H9 (cell line): ENCODE results near the gene CAMK1G. TPM values are rescaled to one million over a fixed set of nuclear protein-coding genes. Genes with fewer than 3 reads are reported as not detected.

Experiments used
- DNase-seq: peaks from one replicate; pipeline ENCODE4 v3.0.0-alpha.2; 2017
- H2AFZ ChIP-seq: one replicate; pipeline ENCODE4 v1.6.1; 2013; ENCODE audit warnings: mild to moderate bottlenecking, low read length, control low read depth, moderate library complexity
- H2AK5ac ChIP-seq: 2 replicates; pipeline ENCODE4 v1.6.1; 2013; ENCODE audit warnings: low read length, control low read depth, mixed read lengths; ENCODE audit not compliant: insufficient read length
- H2BK120ac ChIP-seq: one replicate; pipeline ENCODE4 v1.6.1; 2013; ENCODE audit warnings: low read depth, mild to moderate bottlenecking, low read length, control low read depth, inconsistent platforms; ENCODE audit not compliant: poor library complexity, severe bottlenecking
- H2BK12ac ChIP-seq: 2 replicates; pipeline ENCODE4 v1.6.1; 2013; ENCODE audit warnings: low read length, control low read depth, mixed read lengths, low read depth; ENCODE audit not compliant: insufficient read length
- H2BK15ac ChIP-seq: 2 replicates; pipeline ENCODE4 v1.6.1; 2013; ENCODE audit warnings: low read depth, low read length, control low read depth
- H2BK20ac ChIP-seq: one replicate; pipeline ENCODE4 v1.6.1; 2013; ENCODE audit warnings: low read depth, mild to moderate bottlenecking, low read length, control low read depth, inconsistent platforms; ENCODE audit not compliant: poor library complexity, severe bottlenecking
- H2BK5ac ChIP-seq: 2 replicates; pipeline ENCODE4 v1.6.1; 2013; ENCODE audit warnings: low read length, control low read depth, mixed read lengths; ENCODE audit not compliant: insufficient read length
- H3K14ac ChIP-seq: 2 replicates; pipeline ENCODE4 v1.6.1; 2013; ENCODE audit warnings: low read length, control low read depth; ENCODE audit not compliant: insufficient read depth
- H3K18ac ChIP-seq: 2 replicates; pipeline ENCODE4 v1.6.1; 2013; ENCODE audit warnings: low read depth, mild to moderate bottlenecking, mixed read lengths, low read length, control low read depth; ENCODE audit not compliant: insufficient read length
- H3K23ac ChIP-seq: 2 replicates; pipeline ENCODE4 v1.6.1; 2013; ENCODE audit warnings: low read length, control low read depth, mixed read lengths, low read depth; ENCODE audit not compliant: insufficient read length
- H3K23me2 ChIP-seq: 2 replicates; pipeline ENCODE4 v1.6.1; 2013; ENCODE audit warnings: low read depth, mild to moderate bottlenecking, mixed read lengths, low read length, control low read depth; ENCODE audit not compliant: insufficient read length, poor library complexity, severe bottlenecking
- H3K27ac ChIP-seq: 2 replicates; pipeline ENCODE4 v1.5.1; 2013; ENCODE audit warnings: low read length, control low read depth, mixed read lengths, low read depth; ENCODE audit not compliant: insufficient read length
- H3K27me3 ChIP-seq: 2 replicates; pipeline ENCODE4 v1.6.1; 2013; ENCODE audit warnings: low read length, control low read depth, inconsistent platforms; ENCODE audit not compliant: insufficient read depth
- H3K4ac ChIP-seq: 2 replicates; pipeline ENCODE4 v1.6.1; 2013; ENCODE audit warnings: low read depth, mild to moderate bottlenecking, control low read depth, inconsistent platforms, low read length, moderate library complexity
- H3K4me1 ChIP-seq: 2 replicates; pipeline ENCODE4 v1.6.1; 2013; ENCODE audit warnings: low read length, control low read depth, inconsistent platforms; ENCODE audit not compliant: insufficient read depth
- H3K4me2 ChIP-seq: 2 replicates; pipeline ENCODE4 v1.6.1; 2013; ENCODE audit warnings: low read length, control low read depth, mixed read lengths; ENCODE audit not compliant: insufficient read length, insufficient read depth
- H3K56ac ChIP-seq: 2 replicates; pipeline ENCODE4 v1.6.1; 2013; ENCODE audit warnings: low read depth, mild to moderate bottlenecking, mixed read lengths, low read length, control low read depth; ENCODE audit not compliant: insufficient read length
- H3K79me1 ChIP-seq: 2 replicates; pipeline ENCODE4 v1.6.1; 2013; ENCODE audit warnings: low read depth, mild to moderate bottlenecking, moderate library complexity, low read length, control low read depth, inconsistent platforms; ENCODE audit not compliant: insufficient read depth, poor library complexity, severe bottlenecking
- H3K79me2 ChIP-seq: 2 replicates; pipeline ENCODE4 v1.6.1; 2013; ENCODE audit warnings: low read length, control low read depth, inconsistent platforms; ENCODE audit not compliant: insufficient read depth
- H3K9ac ChIP-seq: 2 replicates; pipeline ENCODE4 v1.6.1; 2013; ENCODE audit warnings: low read length, control low read depth, mixed read lengths; ENCODE audit not compliant: insufficient read length; ENCODE audit errors: extremely low read depth
- H3K9me3 ChIP-seq: one replicate; pipeline ENCODE4 v1.6.1; 2013; ENCODE audit warnings: low read depth, low read length, inconsistent platforms; ENCODE audit not compliant: control insufficient read depth
- H3T11ph ChIP-seq: one replicate; pipeline ENCODE4 v1.6.1; 2013; ENCODE audit warnings: mild to moderate bottlenecking, low read length, control low read depth, inconsistent platforms
- H4K20me1 ChIP-seq: one replicate; pipeline ENCODE4 v1.6.1; 2013; ENCODE audit not compliant: control insufficient read depth, insufficient read length, insufficient read depth
- H4K5ac ChIP-seq: 2 replicates; pipeline ENCODE4 v1.6.1; 2013; ENCODE audit warnings: low read depth, mild to moderate bottlenecking, mixed read lengths, low read length, control low read depth; ENCODE audit not compliant: insufficient read length
- H4K8ac ChIP-seq: replicated peaks from 2 replicates; pipeline ENCODE4 v1.6.1; 2013; ENCODE audit warnings: low read length, control low read depth, mixed read lengths, low read depth; ENCODE audit not compliant: insufficient read length
- H4K91ac ChIP-seq: 2 replicates; pipeline ENCODE4 v1.6.1; 2013; ENCODE audit warnings: low read depth, mild to moderate bottlenecking, moderate library complexity, mixed read lengths, low read length, control low read depth; ENCODE audit not compliant: insufficient read length
- H3K27ac Mint-ChIP-seq, 3 experiments: 2 replicates in 2 of 3; 3 replicates in 1 of 3; pipeline ENCODE4 v1.8.0; 2020 to 2021; ENCODE audit warnings: mixed read lengths in 3 of 3, mild to moderate bottlenecking in 1 of 3, moderate library complexity in 1 of 3
- H3K27me3 Mint-ChIP-seq: 2 replicates; pipeline ENCODE4 v1.8.0; 2021; ENCODE audit warnings: low read depth, mild to moderate bottlenecking, moderate library complexity, mixed read lengths
- H3K36me3 Mint-ChIP-seq, 3 experiments: 2 replicates in 2 of 3; 3 replicates in 1 of 3; pipeline ENCODE4 v1.8.0; 2020 to 2021; ENCODE audit warnings: low read depth in 3 of 3, mixed read lengths in 3 of 3; ENCODE audit not compliant: insufficient read depth in 1 of 3
- H3K4me1 Mint-ChIP-seq, 2 experiments: 2 replicates each; pipeline ENCODE4 v1.8.0; 2020; ENCODE audit warnings: mixed read lengths in 2 of 2
- H3K4me3 Mint-ChIP-seq, 2 experiments: 2 replicates in 1 of 2; 3 replicates in 1 of 2; pipeline ENCODE4 v1.8.0; 2020 to 2021; ENCODE audit warnings: mild to moderate bottlenecking in 2 of 2, mixed read lengths in 2 of 2, moderate library complexity in 1 of 2
- H3K9me3 Mint-ChIP-seq, 2 experiments: 2 replicates in 1 of 2; 3 replicates in 1 of 2; pipeline ENCODE4 v1.8.0; 2020; ENCODE audit warnings: mild to moderate bottlenecking in 2 of 2, mixed read lengths in 2 of 2, moderate library complexity in 1 of 2
- WGBS: extraction: QIAGEN DNeasy Blood & Tissue Kit; methylation state at CpG from one replicate; pipeline ENCODE4 v1.1.7; 2013; ENCODE audit warnings: missing lambda C conversion rate, low lambda C conversion rate, mixed read lengths; ENCODE audit not compliant: insufficient read length; ENCODE audit errors: extremely low coverage; 5-methylcytosine and 5-hydroxymethylcytosine counted together
- total RNA-seq: library from RNA; stranded (reverse); gene quantifications from 2 replicates; pipeline ENCODE4 v1.2.1, GENCODE V29; 2021
- TF ChIP-seq, protein P1 (sequence below): fragments of 200-600 bp; sonication (generic); conservative IDR thresholded peaks from 3 replicates; pipeline ENCODE4 v1.8.0; 2021; ENCODE audit warnings: antibody characterized with exemption, mild to moderate bottlenecking

Gene CAMK1G
- total RNA-seq, 1 experiment from 2014 or later, result 0.28 TPM

DNA sequence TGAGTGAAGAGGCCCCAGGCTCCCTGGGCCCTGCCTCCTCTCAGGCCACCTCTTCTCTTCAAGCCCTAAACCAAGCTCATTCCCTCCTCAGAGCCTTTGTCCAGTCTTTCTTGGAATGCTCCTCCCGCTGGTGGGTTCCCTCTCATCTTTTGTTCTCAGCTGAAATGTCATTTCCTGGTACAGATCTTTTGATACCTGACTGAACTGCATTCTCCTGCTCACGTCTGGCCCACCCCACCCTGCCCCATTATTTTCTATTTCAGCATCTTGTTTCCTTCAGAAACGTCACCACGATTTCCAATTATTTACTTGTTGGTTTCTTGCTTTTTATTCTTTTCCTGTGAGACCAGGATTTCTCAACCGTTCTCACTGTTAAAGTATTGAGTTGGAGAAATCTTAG lies 52.3 kb downstream of the CAMK1G start:
- H3K23ac ChIP-seq, result no peak overlapping the region
- H3K4me3 Mint-ChIP-seq, result no peak overlapping the region
- H3K56ac ChIP-seq, result no peak overlapping the region
- no peaks in the 10 kb centered on the region for H3K4me1 ChIP-seq
- H4K5ac ChIP-seq, result no peak overlapping the region
- H3K4me1 Mint-ChIP-seq, result peaks cover 16 to 23% of the 10 kb centered on the region in 2 experiments
- no peak overlapping the region for H2BK15ac ChIP-seq
- no peak overlapping the region for H4K8ac ChIP-seq
- H3K27me3 Mint-ChIP-seq, result peaks cover 3% of the 10 kb centered on the region; the same call in 1 of the 2 replicates
- H3K9me3 Mint-ChIP-seq, result no peaks in the 10 kb centered on the region
- H3K4ac ChIP-seq, result no peak overlapping the region
- no peak overlapping the region for H3T11ph ChIP-seq
- H3K23me2 ChIP-seq, result no peaks in the 10 kb centered on the region
- H3K79me1 ChIP-seq, result no peaks in the 10 kb centered on the region
- no peak overlapping the region for H2AFZ ChIP-seq
- H2BK12ac ChIP-seq, result no peak overlapping the region
- H3K14ac ChIP-seq, result no peak overlapping the region
- DNase-seq, result no peak
- no peaks in the 10 kb centered on the region for H4K20me1 ChIP-seq
- no peak overlapping the region for H2AK5ac ChIP-seq
- no peak overlapping the region for H3K9ac ChIP-seq
- TF ChIP-seq, protein P1, sequence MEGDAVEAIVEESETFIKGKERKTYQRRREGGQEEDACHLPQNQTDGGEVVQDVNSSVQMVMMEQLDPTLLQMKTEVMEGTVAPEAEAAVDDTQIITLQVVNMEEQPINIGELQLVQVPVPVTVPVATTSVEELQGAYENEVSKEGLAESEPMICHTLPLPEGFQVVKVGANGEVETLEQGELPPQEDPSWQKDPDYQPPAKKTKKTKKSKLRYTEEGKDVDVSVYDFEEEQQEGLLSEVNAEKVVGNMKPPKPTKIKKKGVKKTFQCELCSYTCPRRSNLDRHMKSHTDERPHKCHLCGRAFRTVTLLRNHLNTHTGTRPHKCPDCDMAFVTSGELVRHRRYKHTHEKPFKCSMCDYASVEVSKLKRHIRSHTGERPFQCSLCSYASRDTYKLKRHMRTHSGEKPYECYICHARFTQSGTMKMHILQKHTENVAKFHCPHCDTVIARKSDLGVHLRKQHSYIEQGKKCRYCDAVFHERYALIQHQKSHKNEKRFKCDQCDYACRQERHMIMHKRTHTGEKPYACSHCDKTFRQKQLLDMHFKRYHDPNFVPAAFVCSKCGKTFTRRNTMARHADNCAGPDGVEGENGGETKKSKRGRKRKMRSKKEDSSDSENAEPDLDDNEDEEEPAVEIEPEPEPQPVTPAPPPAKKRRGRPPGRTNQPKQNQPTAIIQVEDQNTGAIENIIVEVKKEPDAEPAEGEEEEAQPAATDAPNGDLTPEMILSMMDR, result no peak
- no peak overlapping the region for H3K27ac ChIP-seq
- no peaks in the 10 kb centered on the region for H3K79me2 ChIP-seq
- H2BK20ac ChIP-seq, result no peak overlapping the region
- no peak overlapping the region for H4K91ac ChIP-seq
- H2BK5ac ChIP-seq, result no peak overlapping the region
- no CpG with 5 or more reads among the region's 5 CpGs for WGBS
- no peak overlapping the region for H3K27ac Mint-ChIP-seq
- H3K18ac ChIP-seq, result no peak overlapping the region
- no peaks in the 10 kb centered on the region for H3K36me3 Mint-ChIP-seq
- no peaks in the 10 kb centered on the region for H3K27me3 ChIP-seq
- no peaks in the 10 kb centered on the region for H3K9me3 ChIP-seq
- H3K4me2 ChIP-seq, result no peak overlapping the region
- no peak overlapping the region for H2BK120ac ChIP-seq
